Astrocyte (in vitro differentiated cells and primary cell): ENCODE data around the gene ARL5A. TPM values are rescaled to one million over a fixed set of nuclear protein-coding genes. Genes with fewer than 3 reads are reported as not detected.

Source experiments
- DNase-seq: peaks from one replicate; pipeline ENCODE4 v3.0.0-alpha.2; 2010; ENCODE audit warnings: low read depth
- FAIRE-seq: peaks from 2 replicates; lab custom pipeline; 2011; peaks lifted over from hg19 to GRCh38; lab: Jason Lieb, UNC
- H2AFZ ChIP-seq: 2 replicates; pipeline ENCODE4 v1.6.0; 2012; ENCODE audit warnings: low read depth, low read length, inconsistent platforms
- H3K27ac ChIP-seq: 2 replicates; pipeline ENCODE4 v1.5.1; 2011; ENCODE audit warnings: low read depth, low read length, inconsistent platforms
- H3K27me3 ChIP-seq: 2 replicates; pipeline ENCODE4 v1.6.0; 2011; ENCODE audit warnings: low read length, inconsistent platforms; ENCODE audit not compliant: insufficient read depth
- H3K36me3 ChIP-seq: 2 replicates; pipeline ENCODE4 v1.5.1; 2011; ENCODE audit warnings: low read length, inconsistent platforms; ENCODE audit not compliant: insufficient read depth
- H3K4me1 ChIP-seq: 2 replicates; pipeline ENCODE4 v1.5.1; 2011; ENCODE audit warnings: low read length, inconsistent platforms; ENCODE audit not compliant: insufficient read depth
- H3K4me2 ChIP-seq: 2 replicates; pipeline ENCODE4 v1.6.0; 2012; ENCODE audit warnings: low read length, inconsistent platforms
- H3K4me3 ChIP-seq: 2 replicates; pipeline ENCODE4 v1.5.1; 2011; ENCODE audit warnings: low read depth, mild to moderate bottlenecking, low read length, inconsistent platforms; ENCODE audit not compliant: insufficient read depth
- H3K79me2 ChIP-seq: 2 replicates; pipeline ENCODE4 v1.6.0; 2012; ENCODE audit warnings: mild to moderate bottlenecking, low read length, inconsistent platforms; ENCODE audit not compliant: insufficient read depth
- H3K9ac ChIP-seq: 2 replicates; pipeline ENCODE4 v1.6.0; 2012; ENCODE audit warnings: mild to moderate bottlenecking, low read length, inconsistent platforms
- H3K9me3 ChIP-seq: 2 replicates; pipeline ENCODE4 v1.5.1; 2012; ENCODE audit warnings: low read depth, mild to moderate bottlenecking, low read length, inconsistent platforms; ENCODE audit not compliant: insufficient read depth
- H4K20me1 ChIP-seq: 2 replicates; pipeline ENCODE4 v1.6.0; 2012; ENCODE audit warnings: low read length, inconsistent platforms; ENCODE audit not compliant: insufficient read depth
- H3K27ac Mint-ChIP-seq: one replicate; pipeline ENCODE4 v1.8.0; 2021; ENCODE audit warnings: mild to moderate bottlenecking, mixed read lengths; ENCODE audit not compliant: unreplicated experiment
- H3K27me3 Mint-ChIP-seq: one replicate; pipeline ENCODE4 v1.8.0; 2021; ENCODE audit warnings: low read depth, mixed read lengths; ENCODE audit not compliant: unreplicated experiment
- H3K36me3 Mint-ChIP-seq: one replicate; pipeline ENCODE4 v1.8.0; 2021; ENCODE audit warnings: low read depth, mixed read lengths; ENCODE audit not compliant: unreplicated experiment
- H3K4me1 Mint-ChIP-seq: one replicate; pipeline ENCODE4 v1.8.0; 2021; ENCODE audit warnings: low read depth, mixed read lengths; ENCODE audit not compliant: unreplicated experiment
- H3K4me3 Mint-ChIP-seq: one replicate; pipeline ENCODE4 v1.8.0; 2021; ENCODE audit warnings: mild to moderate bottlenecking, moderate library complexity, mixed read lengths; ENCODE audit not compliant: unreplicated experiment
- H3K9me3 Mint-ChIP-seq: one replicate; pipeline ENCODE4 v1.8.0; 2021; ENCODE audit warnings: mild to moderate bottlenecking, mixed read lengths; ENCODE audit not compliant: unreplicated experiment
- CTCF ChIP-seq: IDR thresholded peaks from 2 replicates; pipeline ENCODE4 v1.5.1; 2011; ENCODE audit warnings: low read depth, mild to moderate bottlenecking, inconsistent platforms, low read length, moderate library complexity; ENCODE audit not compliant: insufficient read depth
- EZH2 ChIP-seq: IDR thresholded peaks from 2 replicates; pipeline ENCODE4 v1.6.1; 2012; ENCODE audit warnings: mild to moderate bottlenecking, low read length, inconsistent platforms; ENCODE audit not compliant: insufficient read depth
- total RNA-seq: library from RNA; stranded (reverse); gene quantifications from 2 replicates; pipeline ENCODE4 v1.2.1, GENCODE V29; 2021

The ARL5A gene
- total RNA-seq, 1 donor from 2014 or later = 69.7 TPM

GRCh38 chr2:151780938-151781337 lies 47.3 kb downstream of the ARL5A start:
- Mint-ChIP-seq H3K9me3 (peaks cover 6% of the 10 kb centered on the region), H3K27ac (no peak overlapping the region), H3K27me3 (no peaks in the 10 kb centered on the region), H3K36me3 (peaks cover 39% of the 10 kb centered on the region), H3K4me1 (peaks cover 3% of the 10 kb centered on the region), H3K4me3 (no peak overlapping the region)
- Histone ChIP-seq H3K4me3 (no peak overlapping the region), H3K9ac (no peak overlapping the region), H2AFZ (no peak overlapping the region), H3K27ac (no peak overlapping the region), H3K9me3 (no peaks in the 10 kb centered on the region), H3K4me2 (no peak overlapping the region), H3K27me3 (no peaks in the 10 kb centered on the region), H4K20me1 (no peaks in the 10 kb centered on the region), H3K79me2 (no peaks in the 10 kb centered on the region), H3K4me1 (no peaks in the 10 kb centered on the region), H3K36me3 (peaks cover 3% of the 10 kb centered on the region)
- TF ChIP-seq EZH2 = no peak
- TF ChIP-seq CTCF = no peak
- no peak for FAIRE-seq
- DNase-seq = no peak

DNA sequence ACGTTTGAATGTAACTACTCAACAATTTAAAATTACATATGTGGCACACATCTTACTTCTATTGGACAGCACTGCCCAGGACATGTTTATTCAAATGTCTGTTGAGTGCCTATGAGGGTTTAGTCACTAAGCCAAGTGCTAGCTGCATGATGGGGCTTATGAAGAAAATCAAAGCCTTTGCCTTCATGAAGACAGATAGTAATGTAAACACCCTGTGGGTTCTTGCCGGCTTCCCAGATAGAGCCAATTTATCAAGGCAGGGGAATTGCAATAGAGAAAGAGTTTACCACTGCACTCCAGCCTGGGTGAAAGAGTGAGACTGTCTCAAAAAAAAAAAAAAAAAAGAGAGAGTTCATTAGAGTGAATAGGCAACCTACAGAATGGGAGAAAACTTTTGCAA lies 50.3 kb downstream of the ARL5A start:
- peaks cover 3% of the 10 kb centered on the region for H3K36me3 ChIP-seq
- TF ChIP-seq CTCF = no peak
- TF ChIP-seq EZH2 = no peak

DNA sequence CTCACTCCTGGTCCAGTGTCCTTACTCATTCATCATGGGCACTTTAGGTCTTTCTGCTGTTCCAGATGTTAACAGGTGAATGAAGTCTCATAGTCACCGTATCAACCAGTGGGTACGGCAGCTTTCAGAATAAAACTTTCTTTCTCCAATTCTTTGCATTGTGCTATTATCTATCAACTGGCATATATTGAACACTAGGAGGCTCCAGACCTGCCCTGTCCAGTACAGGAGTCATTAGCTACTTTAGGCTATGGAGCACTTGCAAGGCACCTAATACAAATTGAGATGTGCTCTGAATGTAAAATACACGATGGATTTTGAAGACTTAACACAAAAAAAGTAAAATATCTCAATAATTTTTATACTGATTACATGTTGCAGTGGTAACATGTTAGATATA lies 50.7 kb downstream of the ARL5A start:
- Histone ChIP-seq H3K36me3 (peaks cover 3% of the 10 kb centered on the region), H4K20me1 (no peaks in the 10 kb centered on the region), H3K4me1 (peaks cover 14% of the 10 kb centered on the region), H3K9ac (no peak overlapping the region), H3K4me2 (no peak overlapping the region), H3K27me3 (no peaks in the 10 kb centered on the region), H3K79me2 (no peaks in the 10 kb centered on the region), H2AFZ (no peak overlapping the region), H3K9me3 (no peaks in the 10 kb centered on the region), H3K27ac (no peak overlapping the region), H3K4me3 (no peak overlapping the region)
- Mint-ChIP-seq H3K36me3 (peaks cover 35% of the 10 kb centered on the region), H3K27ac (no peak overlapping the region), H3K27me3 (no peaks in the 10 kb centered on the region), H3K4me3 (no peak overlapping the region), H3K4me1 (no peaks in the 10 kb centered on the region), H3K9me3 (peaks cover 6% of the 10 kb centered on the region)
- no peak for DNase-seq
- no peak for TF ChIP-seq EZH2
- no peak for TF ChIP-seq CTCF
- FAIRE-seq = no peak

More for the DNA sequence above, 50.3 kb downstream of the ARL5A start:
- Histone ChIP-seq H2AFZ (no peak overlapping the region), H3K4me1 (peaks cover 14% of the 10 kb centered on the region), H3K9me3 (no peaks in the 10 kb centered on the region), H3K79me2 (no peaks in the 10 kb centered on the region), H3K4me3 (no peak overlapping the region), H3K27ac (no peak overlapping the region), H3K9ac (no peak overlapping the region), H3K27me3 (no peaks in the 10 kb centered on the region), H4K20me1 (no peaks in the 10 kb centered on the region), H3K4me2 (no peak overlapping the region)
- H3K9me3 Mint-ChIP-seq = peaks cover 6% of the 10 kb centered on the region
- no peak for FAIRE-seq
- H3K27me3 Mint-ChIP-seq = no peaks in the 10 kb centered on the region
- no peak overlapping the region for H3K4me3 Mint-ChIP-seq
- H3K36me3 Mint-ChIP-seq = peaks cover 35% of the 10 kb centered on the region
- H3K4me1 Mint-ChIP-seq = peaks cover 3% of the 10 kb centered on the region
- peak; percentile 57 for DNase-seq
- no peak overlapping the region for H3K27ac Mint-ChIP-seq
